HCT116 (cell line): Measurements from ENCODE around the gene CTSZ.

Experiments
- EZH2phosphoT487 ChIP-seq: fragments of 200-600 bp; IDR thresholded peaks from 2 replicates; pipeline ENCODE4 v1.6.1; 2018; ENCODE audit warnings: antibody characterized with exemption, borderline replicate concordance
- POLR2A ChIP-seq: IDR thresholded peaks from 2 replicates; pipeline ENCODE4 v1.7.0; 2011; ENCODE audit warnings: borderline replicate concordance; ENCODE audit not compliant: insufficient read depth, insufficient read length; ENCODE audit errors: extremely low read depth
- TF ChIP-seq, protein P1 (sequence below), 3 experiments: fragments of 200-600 bp in 1 of 3; sonication (generic) in 1 of 3; IDR thresholded peaks in 2 of 3; conservative IDR thresholded peaks in 1 of 3; 2 replicates each; pipeline ENCODE4 v1.5.1; 2012 to 2017; ENCODE audit warnings: low read depth in 2 of 3, low read length in 2 of 3, antibody characterized with exemption in 1 of 3, borderline replicate concordance in 1 of 3, control low read depth in 1 of 3, mild to moderate bottlenecking in 1 of 3, mixed read lengths in 1 of 3, mixed run types in 1 of 3, moderate library complexity in 1 of 3; ENCODE audit not compliant: insufficient read depth in 1 of 3

DNA sequence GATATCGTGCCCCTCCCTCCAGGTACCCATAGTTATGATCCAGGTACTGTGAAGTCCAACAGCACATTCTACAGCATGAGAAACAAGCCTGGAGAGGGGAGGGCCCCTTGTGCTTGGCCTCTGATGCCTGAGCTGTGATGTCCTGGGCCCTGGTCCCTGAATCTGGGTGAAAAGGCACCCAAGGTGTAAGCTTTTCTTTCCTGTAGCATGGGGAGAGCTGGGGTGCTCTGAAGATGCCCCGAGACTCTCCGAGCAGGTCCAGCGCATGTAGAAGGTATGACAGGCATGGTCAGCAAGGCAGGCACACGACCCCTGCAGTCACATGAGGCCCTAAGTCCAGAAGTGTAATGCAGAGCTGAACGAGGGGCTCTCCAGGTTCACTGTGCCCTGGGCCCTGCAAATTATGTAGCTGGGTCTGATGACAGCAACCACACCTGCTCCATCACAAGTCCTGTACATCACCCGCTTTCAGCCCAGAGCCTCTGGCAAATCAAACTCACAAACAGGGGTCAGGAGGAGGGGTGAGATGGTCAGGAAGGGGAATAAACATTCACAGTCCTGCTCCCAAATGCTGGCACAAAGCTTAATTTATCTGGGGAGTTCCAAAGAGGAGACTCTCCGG is 1.8 kb upstream of the CTSZ start:
- TF ChIP-seq, protein P1, sequence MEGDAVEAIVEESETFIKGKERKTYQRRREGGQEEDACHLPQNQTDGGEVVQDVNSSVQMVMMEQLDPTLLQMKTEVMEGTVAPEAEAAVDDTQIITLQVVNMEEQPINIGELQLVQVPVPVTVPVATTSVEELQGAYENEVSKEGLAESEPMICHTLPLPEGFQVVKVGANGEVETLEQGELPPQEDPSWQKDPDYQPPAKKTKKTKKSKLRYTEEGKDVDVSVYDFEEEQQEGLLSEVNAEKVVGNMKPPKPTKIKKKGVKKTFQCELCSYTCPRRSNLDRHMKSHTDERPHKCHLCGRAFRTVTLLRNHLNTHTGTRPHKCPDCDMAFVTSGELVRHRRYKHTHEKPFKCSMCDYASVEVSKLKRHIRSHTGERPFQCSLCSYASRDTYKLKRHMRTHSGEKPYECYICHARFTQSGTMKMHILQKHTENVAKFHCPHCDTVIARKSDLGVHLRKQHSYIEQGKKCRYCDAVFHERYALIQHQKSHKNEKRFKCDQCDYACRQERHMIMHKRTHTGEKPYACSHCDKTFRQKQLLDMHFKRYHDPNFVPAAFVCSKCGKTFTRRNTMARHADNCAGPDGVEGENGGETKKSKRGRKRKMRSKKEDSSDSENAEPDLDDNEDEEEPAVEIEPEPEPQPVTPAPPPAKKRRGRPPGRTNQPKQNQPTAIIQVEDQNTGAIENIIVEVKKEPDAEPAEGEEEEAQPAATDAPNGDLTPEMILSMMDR (IDR thresholded peaks at IDR 0.05 in 2 of 3, conservative IDR thresholded peaks at IDR 0.05 in 1 of 3; ENCODE audit: borderline replicate concordance in 1 of 3, insufficient read depth in 1 of 3, low read depth in 2 of 3, low read length in 2 of 3), result no peak
- TF ChIP-seq EZH2phosphoT487 (no peak), POLR2A (no peak)
